ENCODE measurements around the gene FRRS1L. TPM values are rescaled to one million over a fixed set of nuclear protein-coding genes. Genes with fewer than 3 reads are reported as not detected.

Gene FRRS1L
- total RNA-seq, 1 donor from 2014 or later: 4.4 TPM

- no peaks in the 10 kb centered on the region for H3K4me1 Mint-ChIP-seq (ENCODE audit: low read depth, unreplicated experiment)
- peaks cover 7% of the 10 kb centered on the region for H3K27me3 Mint-ChIP-seq (ENCODE audit: unreplicated experiment)
- H3K4me3 Mint-ChIP-seq (ENCODE audit: unreplicated experiment): peak overlapping the region; percentile 59
- no peak for TF ChIP-seq CTCF (IDR thresholded peaks at IDR 0.05; ENCODE audit: partially characterized antibody, unreplicated experiment)
- H3K9me3 Mint-ChIP-seq (ENCODE audit: unreplicated experiment): peaks cover 3% of the 10 kb centered on the region
- H3K27ac Mint-ChIP-seq (ENCODE audit: unreplicated experiment): no peak overlapping the region
- no peak for DNase-seq
- peaks cover 15% of the 10 kb centered on the region for H3K36me3 Mint-ChIP-seq (ENCODE audit: unreplicated experiment)
Measured at GRCh38 chr9:109166171-109166770, 778 bp downstream of the FRRS1L start.

- no peak for TF ChIP-seq CTCF (IDR thresholded peaks at IDR 0.05; ENCODE audit: partially characterized antibody, unreplicated experiment)
- Mint-ChIP-seq H3K27me3 (ENCODE audit: unreplicated experiment) (peaks cover 7% of the 10 kb centered on the region), H3K36me3 (ENCODE audit: unreplicated experiment) (peaks cover 19% of the 10 kb centered on the region), H3K27ac (ENCODE audit: unreplicated experiment) (no peak overlapping the region), H3K4me1 (ENCODE audit: low read depth, unreplicated experiment) (no peaks in the 10 kb centered on the region), H3K9me3 (ENCODE audit: unreplicated experiment) (peaks cover 3% of the 10 kb centered on the region), H3K4me3 (ENCODE audit: unreplicated experiment) (no peak overlapping the region)
- no peak for DNase-seq
Measured at GRCh38 chr9:109164042-109164441, 3.0 kb downstream of the FRRS1L start.

- H3K36me3 Mint-ChIP-seq (ENCODE audit: unreplicated experiment): peaks cover 19% of the 10 kb centered on the region
- TF ChIP-seq CTCF (IDR thresholded peaks at IDR 0.05; ENCODE audit: partially characterized antibody, unreplicated experiment): no peak
- no peak overlapping the region for H3K4me3 Mint-ChIP-seq (ENCODE audit: unreplicated experiment)
- peaks cover 7% of the 10 kb centered on the region for H3K27me3 Mint-ChIP-seq (ENCODE audit: unreplicated experiment)
- no peak for DNase-seq
- peaks cover 3% of the 10 kb centered on the region for H3K9me3 Mint-ChIP-seq (ENCODE audit: unreplicated experiment)
- H3K4me1 Mint-ChIP-seq (ENCODE audit: low read depth, unreplicated experiment): no peaks in the 10 kb centered on the region
- H3K27ac Mint-ChIP-seq (ENCODE audit: unreplicated experiment): no peak overlapping the region
Measured at GRCh38 chr9:109163194-109163593, 3.9 kb downstream of the FRRS1L start.

GRCh38 chr9:109162677-109163076, 4.4 kb downstream of the FRRS1L start:
- Mint-ChIP-seq H3K27me3 (ENCODE audit: unreplicated experiment) (peaks cover 7% of the 10 kb centered on the region), H3K36me3 (ENCODE audit: unreplicated experiment) (peaks cover 19% of the 10 kb centered on the region), H3K4me3 (ENCODE audit: unreplicated experiment) (no peak overlapping the region), H3K4me1 (ENCODE audit: low read depth, unreplicated experiment) (no peaks in the 10 kb centered on the region), H3K9me3 (ENCODE audit: unreplicated experiment) (peaks cover 3% of the 10 kb centered on the region), H3K27ac (ENCODE audit: unreplicated experiment) (no peak overlapping the region)
- DNase-seq: no peak
- TF ChIP-seq CTCF (IDR thresholded peaks at IDR 0.05; ENCODE audit: partially characterized antibody, unreplicated experiment): no peak

- DNase-seq: no peak
- Mint-ChIP-seq H3K4me1 (ENCODE audit: low read depth, unreplicated experiment) (no peaks in the 10 kb centered on the region), H3K27me3 (ENCODE audit: unreplicated experiment) (peaks cover 5% of the 10 kb centered on the region), H3K9me3 (ENCODE audit: unreplicated experiment) (peaks cover 3% of the 10 kb centered on the region), H3K4me3 (ENCODE audit: unreplicated experiment) (no peak overlapping the region), H3K27ac (ENCODE audit: unreplicated experiment) (no peak overlapping the region), H3K36me3 (ENCODE audit: unreplicated experiment) (peaks cover 19% of the 10 kb centered on the region)
- TF ChIP-seq CTCF (IDR thresholded peaks at IDR 0.05; ENCODE audit: partially characterized antibody, unreplicated experiment): no peak
Measured at GRCh38 chr9:109161471-109161870, 5.6 kb downstream of the FRRS1L start.

All from glutamatergic neuron (in vitro differentiated cells).